NOMO-1 (cell line): ENCODE data around the gene ME3.

Experiments
- DNase-seq, 2 experiments: peaks; one replicate each; lab custom pipeline; 2025; ENCODE audit not compliant: unreplicated experiment in 2 of 2; lab: John Stamatoyannopoulos, UW

The ME3 gene

DNA sequence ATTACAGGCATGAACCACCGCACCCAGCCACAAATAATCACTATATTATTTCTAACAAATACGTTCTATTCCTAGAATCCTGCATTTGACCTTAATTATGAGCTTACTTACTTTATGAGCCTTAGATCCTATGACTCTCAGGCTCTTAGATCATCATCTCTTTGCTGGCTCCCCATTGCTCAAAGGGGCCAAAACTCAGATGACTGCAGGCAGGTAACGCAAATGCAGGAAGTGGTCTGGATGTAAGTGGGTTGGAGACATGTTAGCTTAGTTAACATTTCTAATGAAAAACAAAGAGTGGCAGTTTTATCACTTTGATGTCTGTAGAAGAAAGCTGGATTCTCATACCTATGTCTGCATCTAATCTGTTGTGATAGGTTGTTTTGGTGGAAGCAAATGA, 274.3 kb downstream of the ME3 start:
- no peak for DNase-seq

DNA sequence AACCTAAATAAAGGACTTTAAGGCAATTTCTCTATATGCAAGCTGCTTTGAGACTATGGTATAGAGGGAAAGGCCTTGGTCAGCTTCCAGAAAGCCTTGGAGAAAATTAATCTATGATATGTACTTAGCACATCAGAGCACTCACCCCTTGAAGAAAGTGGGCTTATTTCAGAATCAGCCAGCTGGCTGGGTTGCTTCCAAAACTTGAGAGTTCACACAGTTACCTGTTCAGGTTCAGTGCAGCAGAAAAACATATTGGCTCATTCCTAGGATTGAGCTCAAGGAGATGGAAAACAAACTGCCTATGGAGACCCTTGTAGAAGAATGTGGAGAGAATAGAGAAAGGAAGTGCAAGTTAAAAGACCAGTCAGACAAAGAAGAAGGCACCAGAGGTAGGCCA, 275.1 kb downstream of the ME3 start:
- DNase-seq, result no peak

DNA sequence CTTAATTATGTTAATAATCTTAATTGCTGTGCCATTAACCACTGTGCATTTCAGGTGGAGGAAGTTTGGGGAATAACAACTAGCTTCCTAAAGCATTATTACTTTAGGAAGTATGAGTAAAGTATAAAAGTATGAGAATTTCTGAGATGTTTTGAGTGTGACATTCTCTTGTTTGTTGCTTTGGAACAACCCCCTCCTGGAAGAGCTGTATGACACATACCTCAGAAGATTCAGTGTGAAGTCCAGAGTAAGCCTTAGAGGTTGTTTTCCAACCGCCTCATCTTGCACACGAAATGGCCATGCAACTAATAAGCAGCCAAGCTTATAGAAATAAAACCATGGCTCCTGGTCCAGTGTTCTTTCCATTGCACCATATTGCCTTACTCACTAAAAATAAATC, 276.0 kb downstream of the ME3 start:
- DNase-seq, result no peak

DNA sequence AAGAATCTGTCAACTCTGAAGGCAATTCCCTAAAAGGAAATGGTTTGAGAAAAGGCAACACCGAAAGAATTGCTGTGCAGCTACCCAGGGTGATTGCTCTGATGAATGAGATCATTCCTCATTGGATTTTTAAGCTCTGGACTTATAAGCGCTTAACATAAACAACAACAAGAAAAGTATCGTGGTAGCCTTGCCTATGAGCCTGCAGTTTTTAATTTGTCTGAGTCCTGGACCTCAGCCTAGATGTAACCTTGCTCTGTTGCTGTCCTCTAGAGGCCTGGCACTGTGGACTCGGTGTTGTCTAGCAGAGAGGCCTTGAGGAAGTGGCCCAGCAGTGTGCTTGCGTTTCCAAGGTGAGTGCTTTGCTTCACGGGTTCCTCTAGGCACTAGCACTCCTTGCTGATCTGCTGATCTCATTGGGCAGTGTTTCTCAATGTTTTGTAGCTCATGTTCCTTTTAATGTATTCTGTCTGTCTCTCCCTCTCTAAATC, 277.3 kb downstream of the ME3 start:
- DNase-seq, result no peak
